BJ (cell line): ENCODE measurements around the gene ITCH. TPM values are rescaled to one million over a fixed set of nuclear protein-coding genes. Genes with fewer than 3 reads are reported as not detected.
"Not testable (repeated sequence)": the region's sequence is repeated elsewhere in the genome, so short reads cannot be mapped to it uniquely, and the experiment has no call there.

ENCODE experiments used
- CTCF ChIA-PET: fragments of 350-600 bp; formaldehyde crosslinking; extraction: SDS; loops from one replicate; lab custom pipeline; 2021; ENCODE audit warnings: antibody characterized with exemption, inconsistent platforms; lab: Yijun Ruan, JAX
- POLR2A ChIA-PET: fragments of 300-600 bp; sonication (Branson Sonifier 250); formaldehyde crosslinking; extraction: SDS; loops from one replicate; lab custom pipeline; 2021; ENCODE audit warnings: antibody characterized with exemption; lab: Charles Lee
- DNase-seq: peaks from one replicate; pipeline ENCODE4 v3.0.0-alpha.2; 2011; ENCODE audit warnings: low read depth
- H3K27me3 ChIP-seq: 2 replicates; pipeline ENCODE4 v1.6.0; 2011; ENCODE audit warnings: low read length; ENCODE audit not compliant: control insufficient read depth, insufficient read depth
- H3K36me3 ChIP-seq: 2 replicates; pipeline ENCODE4 v1.5.1; 2011; ENCODE audit warnings: low read length; ENCODE audit not compliant: control insufficient read depth, insufficient read depth
- H3K4me3 ChIP-seq: 2 replicates; pipeline ENCODE4 v1.5.1; 2011; ENCODE audit warnings: low read depth, mild to moderate bottlenecking, control low read depth, low read length
- CTCF ChIP-seq: IDR thresholded peaks from 2 replicates; pipeline ENCODE4 v1.5.1; 2011; ENCODE audit warnings: low read depth, mild to moderate bottlenecking, control low read depth, inconsistent platforms, low read length, moderate library complexity; ENCODE audit not compliant: insufficient read depth
- polyA plus RNA-seq: library from polyadenylated mRNA; depleted of rRNA; stranded (reverse); fragments of >200 nt; gene quantifications from 2 replicates; pipeline ENCODE4 v1.2.3, GENCODE V29; 2011

ITCH gene
- polyA plus RNA-seq, 1 experiment, result 7.8 TPM

- TF ChIP-seq CTCF, result no peak
- CTCF ChIA-PET, result no interaction called here
- 0 out of 2 replicates have a peak, but pooled peaks cover 2% of the 10 kb centered on the region for H3K36me3 ChIP-seq
- no peaks in the 10 kb centered on the region for H3K27me3 ChIP-seq
- H3K4me3 ChIP-seq, result no peak overlapping the region
- POLR2A ChIA-PET, result no interaction called here
- DNase-seq, result no peak
Measured at GRCh38 chr20:34431168-34431567, 68.1 kb downstream of the ITCH start.

- POLR2A ChIA-PET, H3K36me3 ChIP-seq, H3K27me3 ChIP-seq, DNase-seq, H3K4me3 ChIP-seq: not testable (repeated sequence)
- CTCF ChIA-PET, result interaction anchor here (0.8 kb wide), 1 partner anchor 120 kb away, joined by 3 read pairs; no protein-coding TSS in a partner anchor
Measured at GRCh38 chr20:34432663-34433062, 69.6 kb downstream of the ITCH start.

- DNase-seq, result no peak
- CTCF ChIA-PET, result interaction anchor here (1.8 kb wide), 1 partner anchor 121 kb away, joined by 8 read pairs; no protein-coding TSS in a partner anchor
- Histone ChIP-seq H3K36me3 (no peaks in the 10 kb centered on the region), H3K4me3 (no peak overlapping the region), H3K27me3 (no peaks in the 10 kb centered on the region)
- TF ChIP-seq CTCF, result no peak
- POLR2A ChIA-PET, result no interaction called here
Measured at GRCh38 chr20:34433391-34433790, 70.3 kb downstream of the ITCH start.

- TF ChIP-seq CTCF, result no peak
- no peak overlapping the region for H3K4me3 ChIP-seq
- POLR2A ChIA-PET, result no interaction called here
- no peaks in the 10 kb centered on the region for H3K27me3 ChIP-seq
- DNase-seq, result no peak
- CTCF ChIA-PET, result interaction anchor here (0.9 kb wide), 1 partner anchor 18 kb away, joined by 3 read pairs; no protein-coding TSS in a partner anchor
- peaks cover 3% of the 10 kb centered on the region; the same call in 1 of the 2 replicates for H3K36me3 ChIP-seq
Measured at GRCh38 chr20:34435589-34435988, 72.5 kb downstream of the ITCH start.

GRCh38 chr20:34437330-34437986, 74.4 kb downstream of the ITCH start:
- H3K36me3 ChIP-seq, result peaks cover 6% of the 10 kb centered on the region
- TF ChIP-seq CTCF, result no peak
- ChIA-PET POLR2A (no interaction called here), CTCF (interaction anchor here (0.7 to 1.5 kb wide), 4 partner anchors 9 to 247 kb away, joined by 3 to 5 read pairs (median 4); no protein-coding TSS in a partner anchor)
- DNase-seq, result no peak
- H3K4me3 ChIP-seq, result no peak overlapping the region
- H3K27me3 ChIP-seq, result no peaks in the 10 kb centered on the region
